HepG2 (cell line): ENCODE measurements around the gene ANKIB1. TPM values are rescaled to one million over a fixed set of nuclear protein-coding genes. Genes with fewer than 3 reads are reported as not detected.

Experiments
- ATAC-seq: fragments of 200-7000 bp; cut with Tn5 transposase; 3 replicates; pipeline ENCODE4 v1.9.1; 2020; ENCODE audit warnings: mild to moderate bottlenecking, moderate library complexity
- BruUV-seq: library from RNA; stranded (reverse); fragments of 400-500 nt; replicated peaks from 2 replicates; lab custom pipeline; 2021; lab: Mats Ljungman, UMichigan
- CTCF ChIA-PET: fragments of 300-600 bp; formaldehyde crosslinking; extraction: SDS; loops from one replicate; lab custom pipeline; 2021; ENCODE audit warnings: low total read pairs, inconsistent platforms, low intra/inter-chr PET ratio; lab: Yijun Ruan, JAX
- POLR2A ChIA-PET: fragments of 350-600 bp; sonication (Branson Sonifier 250); formaldehyde crosslinking; loops from one replicate; lab custom pipeline; 2020; ENCODE audit warnings: antibody characterized with exemption, inconsistent platforms; lab: Yijun Ruan, JAX
- DNase-seq: peaks from one replicate; pipeline ENCODE4 v3.0.0-alpha.2; 2015; ENCODE audit warnings: low spot score
- FAIRE-seq: peaks from 3 replicates; lab custom pipeline; 2011; peaks lifted over from hg19 to GRCh38; lab: Jason Lieb, UNC
- H2AFZ ChIP-seq: one replicate; pipeline ENCODE4 v1.6.1; 2011; ENCODE audit warnings: low read length, inconsistent platforms
- H3K27ac ChIP-seq: fragments of 300-600 bp; 3 replicates; pipeline ENCODE4 v1.8.0; 2011; ENCODE audit warnings: mixed run types, mild to moderate bottlenecking, mixed read lengths, low read length, inconsistent platforms; ENCODE audit not compliant: insufficient read depth; ENCODE audit errors: extremely low read length
- H3K27me3 ChIP-seq, 2 experiments: fragments of 200-600 bp in 1 of 2; 2 replicates in 1 of 2; 3 replicates in 1 of 2; pipeline versions ENCODE4 v1.6.0 to v1.8.0; 2011; ENCODE audit warnings: low read length in 2 of 2, mild to moderate bottlenecking in 2 of 2, moderate library complexity in 2 of 2, inconsistent platforms in 1 of 2; ENCODE audit not compliant: insufficient read depth in 2 of 2, control insufficient read depth in 1 of 2
- H3K36me3 ChIP-seq, 2 experiments: fragments of 200-600 bp in 1 of 2; replicated peaks in 1 of 2; 2 replicates in 1 of 2; 3 replicates in 1 of 2; pipeline versions ENCODE4 v1.5.1 to v1.8.0; 2011; ENCODE audit warnings: low read length in 2 of 2, inconsistent platforms in 1 of 2; ENCODE audit not compliant: insufficient read depth in 2 of 2, control insufficient read depth in 1 of 2
- H3K4me1 ChIP-seq: 2 replicates; pipeline ENCODE4 v1.5.1; 2012; ENCODE audit warnings: low read length, inconsistent platforms; ENCODE audit not compliant: insufficient read depth
- H3K4me2 ChIP-seq: 2 replicates; pipeline ENCODE4 v1.6.0; 2011; ENCODE audit warnings: low read depth, low read length, inconsistent platforms
- H3K4me3 ChIP-seq, 3 experiments: fragments of 200-600 bp in 1 of 3; sonication (generic), shearing (Covaris generic) in 1 of 3; replicated peaks in 1 of 3; 2 replicates each; pipeline ENCODE4 v1.5.1; 2011 to 2016; ENCODE audit warnings: low read length in 3 of 3, inconsistent platforms in 2 of 3, low read depth in 2 of 3, mild to moderate bottlenecking in 2 of 3, control low read depth in 1 of 3, mixed read lengths in 1 of 3; ENCODE audit not compliant: insufficient read depth in 1 of 3
- H3K79me2 ChIP-seq: one replicate; pipeline ENCODE4 v1.6.1; 2011; ENCODE audit warnings: low read length, inconsistent platforms; ENCODE audit not compliant: insufficient read depth
- H3K9ac ChIP-seq: 2 replicates; pipeline ENCODE4 v1.6.0; 2011; ENCODE audit warnings: mild to moderate bottlenecking, low read depth, low read length, inconsistent platforms; ENCODE audit not compliant: insufficient read depth
- H3K9me3 ChIP-seq: 2 replicates; pipeline ENCODE4 v1.5.1; 2012; ENCODE audit warnings: mild to moderate bottlenecking, low read length
- H4K20me1 ChIP-seq: 2 replicates; pipeline ENCODE4 v1.6.0; 2011; ENCODE audit warnings: inconsistent platforms, mild to moderate bottlenecking, low read length, moderate library complexity; ENCODE audit not compliant: insufficient read depth
- CAMTA2 ChIP-seq: sonication (generic); formaldehyde crosslinking; IDR thresholded peaks from 2 replicates; pipeline ENCODE4 v1.4.0; 2020; ENCODE audit warnings: mild to moderate bottlenecking, missing genetic modification reagents, borderline replicate concordance
- SKIL ChIP-seq: sonication (generic); formaldehyde crosslinking; IDR thresholded peaks from 2 replicates; pipeline ENCODE4 v1.8.0; 2022; ENCODE audit warnings: missing genetic modification reagents, mild to moderate bottlenecking, moderate library complexity, borderline replicate concordance
- ZNF343 ChIP-seq: sonication (generic); formaldehyde crosslinking; IDR thresholded peaks from 2 replicates; pipeline ENCODE4 v1.4.0; 2020; ENCODE audit warnings: mild to moderate bottlenecking, missing genetic modification reagents
- ZNF503 ChIP-seq: sonication (generic); formaldehyde crosslinking; IDR thresholded peaks from 2 replicates; pipeline ENCODE4 v1.4.0; 2020; ENCODE audit warnings: missing genetic modification reagents
- WGBS: methylation state at CpG from one replicate; pipeline ENCODE4 v1.1.6; 2017; ENCODE audit warnings: low lambda C conversion rate; 5-methylcytosine and 5-hydroxymethylcytosine counted together
- in situ Hi-C: cut with HindIII; loops from 2 replicates; pipeline ENCODE4 v1.10.0; 2017; ENCODE audit warnings: low pct_unique_long_range_greater_than_20kb; ENCODE audit not compliant: extremely low pct_ligation_motif_present
- intact Hi-C: fragments of 100-400 bp; cut with micrococcal nuclease; formaldehyde crosslinking; loops from one replicate; pipeline ENCODE4 v1.10.0; 2022; ENCODE audit not compliant: unreplicated experiment
- polyA plus RNA-seq, 8 experiments: library from polyadenylated mRNA; depleted of rRNA in 3 of 8; stranded (reverse) in 7 of 8; unstranded in 1 of 8; fragments of >200 nt; fragmentation: Illumina TruSeq in 4 of 8; extraction: Trizol in 4 of 8; gene quantifications; 2 replicates each; pipeline versions ENCODE4 v1.2.1 to v1.2.3, GENCODE V29; 2011 to 2016; ENCODE audit warnings: low read depth in 4 of 8, missing spikeins in 1 of 8, mixed read lengths in 1 of 8; ENCODE audit not compliant: insufficient read depth in 1 of 8
- total RNA-seq, 5 experiments: library from RNA; depleted of rRNA; stranded (reverse); fragments of >200 nt; fragmentation: Illumina TruSeq; extraction: Trizol; gene quantifications; 2 replicates each; pipeline ENCODE4 v1.2.3, GENCODE V29; 2016; ENCODE audit warnings: low read depth in 1 of 5

Gene ANKIB1
- total and polyA plus RNA-seq, 2 of the 13 experiments (the other 11 are each of a cell fraction or from before 2014, with no cell fraction given), result 28.7 to 29.6 TPM

GRCh38 chr7:92295391-92295790 lies 49.6 kb downstream of the ANKIB1 start:
- ATAC-seq (no peak), DNase-seq (no peak), FAIRE-seq (no peak)
- H3K36me3 ChIP-seq, result peaks cover 0 to 9% of the 10 kb centered on the region in 2 experiments; a peak in 1 of 5 replicates
- in situ Hi-C loops (no loop called here), intact Hi-C loops (no loop called here)
- H2AFZ ChIP-seq, result no peak overlapping the region
- TF ChIP-seq ZNF503 (CRISPR knock-in tag) (no peak), ZNF343 (CRISPR knock-in tag) (no peak), CAMTA2 (CRISPR knock-in tag) (no peak), SKIL (CRISPR knock-in tag) (no peak)
- CTCF ChIA-PET, result no interaction called here
- peaks cover 3% of the 10 kb centered on the region for H3K79me2 ChIP-seq
- 98% methylated on average over 1 of the region's 1 CpG for WGBS
- H3K4me1 ChIP-seq, result peaks cover 11% of the 10 kb centered on the region
- H3K9me3 ChIP-seq, result no peaks in the 10 kb centered on the region
- no peak overlapping the region for H3K4me3 ChIP-seq
- no TSS peak for BruUV-seq
- H3K27me3 ChIP-seq, result no peaks in the 10 kb centered on the region; a peak in 1 of 5 replicates
- no peak overlapping the region for H3K9ac ChIP-seq
- no peaks in the 10 kb centered on the region for H4K20me1 ChIP-seq
- POLR2A ChIA-PET, result no interaction called here
- H3K27ac ChIP-seq, result no peak overlapping the region
- H3K4me2 ChIP-seq, result no peak overlapping the region
